Measurements from ENCODE around the gene FGG. TPM values are rescaled to one million over a fixed set of nuclear protein-coding genes. Genes with fewer than 3 reads are reported as not detected.

FGG gene
- total RNA-seq (1 to 10 TPM in 1 of 4 donors, not detected in 3; 1.8 TPM), polyA plus RNA-seq (0.45 TPM)
- long read RNA-seq, donor 1: 0 reads
- long read RNA-seq, donor 2: 0 reads
- long read RNA-seq, donor 3, partial matches to known transcripts: 0 of 2 reads
- long read RNA-seq, donor 3, other reads (novel, unspliced or antisense): 1 of 2 reads
- long read RNA-seq, donor 4: 0 reads

DNA sequence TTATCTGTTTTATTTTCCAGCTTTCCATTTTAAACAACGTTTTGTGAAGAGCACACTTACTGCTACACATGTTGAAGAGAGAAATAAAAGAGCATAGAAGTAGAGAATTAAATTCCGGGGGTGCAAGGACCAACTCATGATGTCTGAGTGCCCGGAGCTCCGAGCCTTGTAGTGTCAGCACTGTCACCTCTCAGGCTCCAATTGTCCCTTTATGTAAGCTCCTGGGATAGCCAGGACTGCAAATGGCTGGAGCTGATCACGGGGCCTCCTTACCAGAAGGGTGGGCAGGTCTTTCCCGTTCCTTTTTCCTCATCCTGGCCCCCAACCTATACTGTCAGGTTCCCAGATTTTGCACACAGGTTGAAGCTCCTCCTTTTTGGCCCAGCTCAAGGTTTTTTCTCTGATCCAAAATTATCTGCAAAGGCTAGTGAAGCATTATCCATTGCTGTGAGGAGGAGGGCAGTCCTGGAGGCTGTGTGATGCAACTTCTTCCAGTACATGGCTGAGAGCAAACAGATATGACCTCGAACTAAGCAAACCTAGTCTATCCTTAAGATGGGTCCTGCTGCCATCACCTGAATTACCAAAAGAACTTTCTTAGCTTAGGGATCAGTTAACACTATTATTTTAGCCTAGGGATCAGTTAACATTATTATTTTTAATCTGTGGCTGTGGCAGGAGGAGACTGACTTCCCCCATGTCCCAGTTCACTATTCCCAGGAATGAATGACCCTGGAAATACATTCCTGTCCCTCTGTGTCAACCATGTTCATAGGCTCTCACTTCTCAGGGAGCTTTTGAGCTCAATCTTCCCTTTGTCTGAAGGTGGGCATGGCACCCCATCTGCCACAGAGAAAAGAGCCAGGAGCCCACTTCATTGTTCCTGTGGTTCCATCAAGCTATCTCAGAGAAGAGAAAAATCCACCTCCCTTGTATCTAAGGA is at the start of gene FGG:
TSS of gene FGG (minus strand) at position 185 of the 943 bp plus-strand sequence. CDS start at position 138, 47 bp downstream.
- intact Hi-C loops (cut with DNase I): no loop called here
- Histone ChIP-seq H3K9me3 (ENCODE audit: control insufficient read depth, low read length) (no peaks in the 10 kb centered on the region), H3K4me1 (ENCODE audit: control insufficient read depth, insufficient read depth, low read length) (no peaks in the 10 kb centered on the region), H3K27me3 (ENCODE audit: control insufficient read depth, insufficient read depth) (peaks cover 4% of the 10 kb centered on the region), H3K27ac (ENCODE audit: low read length) (no peak within 1 kb of the TSS), H3K4me3 (ENCODE audit: low read length) (no peak within 1 kb of the TSS)
- no peak for DNase-seq
- 69% methylated on average over 7 of the region's 7 CpGs for WGBS
- ATAC-seq: no peak

- Histone ChIP-seq H3K4me3 (ENCODE audit: low read length) (no peak overlapping the region), H3K27me3 (ENCODE audit: control insufficient read depth, insufficient read depth) (no peaks in the 10 kb centered on the region), H3K9me3 (ENCODE audit: control insufficient read depth, low read length) (no peaks in the 10 kb centered on the region), H3K27ac (ENCODE audit: low read length) (no peak overlapping the region), H3K4me1 (ENCODE audit: control insufficient read depth, insufficient read depth, low read length) (no peaks in the 10 kb centered on the region)
- 25% methylated on average over 3 of the region's 3 CpGs for WGBS
- intact Hi-C loops (cut with DNase I): no loop called here
- DNase-seq (no peak), ATAC-seq (peak in 1 of 2 donors; percentile 66)
These were observed 47.6 kb upstream of the FGG start for GRCh38 chr4:154660052-154660451.

GRCh38 chr4:154658680-154659405 is 46.4 kb upstream of the FGG start:
- 63% methylated on average over 11 of the region's 11 CpGs for WGBS
- Histone ChIP-seq H3K4me1 (ENCODE audit: control insufficient read depth, insufficient read depth, low read length) (no peaks in the 10 kb centered on the region), H3K9me3 (ENCODE audit: control insufficient read depth, low read length) (no peaks in the 10 kb centered on the region), H3K27ac (ENCODE audit: low read length) (no peak overlapping the region), H3K27me3 (ENCODE audit: control insufficient read depth, insufficient read depth) (no peaks in the 10 kb centered on the region), H3K4me3 (ENCODE audit: low read length) (no peak overlapping the region)
- DNase-seq: no peak
- intact Hi-C loops (cut with DNase I): no loop called here
- ATAC-seq: no peak

- WGBS: 85% methylated on average over 2 of the region's 2 CpGs
- ATAC-seq: no peak
- intact Hi-C loops (cut with DNase I): no loop called here
- no peak overlapping the region for H3K27ac ChIP-seq (ENCODE audit: low read length)
- no peak for DNase-seq
- H3K9me3 ChIP-seq (ENCODE audit: control insufficient read depth, low read length): no peaks in the 10 kb centered on the region
- no peaks in the 10 kb centered on the region for H3K4me1 ChIP-seq (ENCODE audit: control insufficient read depth, insufficient read depth, low read length)
- H3K4me3 ChIP-seq (ENCODE audit: low read length): no peak overlapping the region
- H3K27me3 ChIP-seq (ENCODE audit: control insufficient read depth, insufficient read depth): no peaks in the 10 kb centered on the region
These were observed 31.0 kb upstream of the FGG start for GRCh38 chr4:154643493-154643892.

DNA sequence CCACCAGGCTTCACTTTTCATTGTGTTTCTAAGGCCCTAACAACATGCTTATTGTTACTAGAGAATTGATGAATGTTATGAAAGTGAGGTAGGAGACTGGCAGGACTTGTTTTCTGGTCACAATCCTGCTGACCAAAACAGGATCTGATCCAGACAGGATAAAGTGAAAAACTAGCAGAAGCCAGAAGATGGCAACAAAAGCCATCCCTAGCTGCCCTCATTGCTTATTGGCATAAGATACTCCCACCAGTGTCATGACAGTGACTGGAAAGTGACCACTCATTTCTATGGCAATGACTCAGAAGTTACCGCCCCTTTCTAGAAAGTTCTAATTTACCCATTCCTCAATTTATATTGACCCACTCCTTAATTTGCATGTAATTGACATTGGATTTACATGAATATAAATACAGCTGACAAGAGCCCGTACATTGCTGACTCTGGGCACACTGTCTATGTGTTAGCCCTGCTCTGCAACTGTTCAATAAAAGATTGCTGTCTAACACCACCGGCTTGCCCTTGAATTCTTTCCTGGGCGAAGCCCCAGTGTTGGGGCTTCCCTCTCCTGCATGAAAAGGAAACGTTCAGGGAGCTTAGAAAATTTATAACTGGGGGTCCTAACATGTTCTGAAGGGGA is 30.0 kb upstream of the FGG start:
- intact Hi-C loops (cut with DNase I): no loop called here
- Histone ChIP-seq H3K4me1 (ENCODE audit: control insufficient read depth, insufficient read depth, low read length) (no peaks in the 10 kb centered on the region), H3K4me3 (ENCODE audit: low read length) (no peak overlapping the region), H3K27me3 (ENCODE audit: control insufficient read depth, insufficient read depth) (no peaks in the 10 kb centered on the region), H3K27ac (ENCODE audit: low read length) (no peak overlapping the region), H3K9me3 (ENCODE audit: control insufficient read depth, low read length) (no peaks in the 10 kb centered on the region)
- no peak for ATAC-seq
- no peak for DNase-seq
- WGBS: 82% methylated on average over 5 of the region's 5 CpGs

DNA sequence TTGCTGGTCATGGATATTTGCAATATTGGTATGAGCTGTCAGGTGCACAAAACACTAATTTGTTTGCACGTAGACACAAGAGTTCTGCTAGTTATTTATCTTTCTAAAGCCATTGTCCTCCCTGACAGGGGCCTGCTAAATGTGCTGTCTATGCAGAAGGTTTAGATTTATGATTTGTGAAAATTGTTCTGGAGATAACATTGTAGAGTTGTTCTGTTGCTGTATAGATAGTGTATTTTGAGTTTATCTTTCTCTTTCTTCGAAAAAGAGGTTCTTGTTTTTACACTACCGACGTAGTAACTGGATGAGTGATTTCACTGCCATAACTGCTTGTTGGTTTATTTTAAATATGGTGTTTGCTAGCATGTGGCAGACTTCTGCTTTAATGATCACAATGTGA is 28.5 kb upstream of the FGG start:
- intact Hi-C loops (cut with DNase I): no loop called here
- 51% methylated on average over 4 of the region's 4 CpGs for WGBS
- ATAC-seq (no peak), DNase-seq (no peak)
- H3K27me3 ChIP-seq (ENCODE audit: control insufficient read depth, insufficient read depth): no peaks in the 10 kb centered on the region
- no peak overlapping the region for H3K4me3 ChIP-seq (ENCODE audit: low read length)
- no peak overlapping the region for H3K27ac ChIP-seq (ENCODE audit: low read length)
- H3K4me1 ChIP-seq (ENCODE audit: control insufficient read depth, insufficient read depth, low read length): no peaks in the 10 kb centered on the region
- no peaks in the 10 kb centered on the region for H3K9me3 ChIP-seq (ENCODE audit: control insufficient read depth, low read length)

DNA sequence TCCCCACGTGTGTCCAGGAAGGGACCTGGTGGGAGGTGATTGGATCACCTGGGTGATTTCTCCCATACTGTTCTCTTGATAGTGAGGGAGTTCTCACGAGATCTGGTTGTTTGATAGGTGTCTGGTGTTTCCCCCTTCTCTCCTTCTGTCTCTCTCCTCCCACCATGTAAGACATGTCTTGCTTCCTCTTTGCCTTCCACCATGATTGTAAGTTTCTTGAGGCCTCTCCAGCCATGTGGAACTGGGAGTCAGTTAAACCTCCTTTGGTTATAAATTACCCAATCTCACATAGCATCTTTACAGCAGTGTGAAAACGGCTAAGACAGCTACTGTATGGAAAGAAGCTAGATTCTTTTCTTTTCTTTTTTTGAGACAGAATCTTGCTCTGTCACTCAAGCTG is 21.6 kb upstream of the FGG start:
- ATAC-seq (no peak), DNase-seq (no peak)
- no peaks in the 10 kb centered on the region for H3K27me3 ChIP-seq (ENCODE audit: control insufficient read depth, insufficient read depth)
- H3K4me1 ChIP-seq (ENCODE audit: control insufficient read depth, insufficient read depth, low read length): no peaks in the 10 kb centered on the region
- WGBS: 65% methylated on average over 3 of the region's 3 CpGs
- intact Hi-C loops (cut with DNase I): no loop called here
- H3K27ac ChIP-seq (ENCODE audit: low read length): no peak overlapping the region
- H3K9me3 ChIP-seq (ENCODE audit: control insufficient read depth, low read length): no peaks in the 10 kb centered on the region
- H3K4me3 ChIP-seq (ENCODE audit: low read length): no peak overlapping the region

GRCh38 chr4:154631828-154632227 is 19.4 kb upstream of the FGG start:
- no peak for ATAC-seq
- Histone ChIP-seq H3K4me3 (ENCODE audit: low read length) (no peak overlapping the region), H3K4me1 (ENCODE audit: control insufficient read depth, insufficient read depth, low read length) (no peaks in the 10 kb centered on the region), H3K27me3 (ENCODE audit: control insufficient read depth, insufficient read depth) (no peaks in the 10 kb centered on the region), H3K27ac (ENCODE audit: low read length) (no peak overlapping the region), H3K9me3 (ENCODE audit: control insufficient read depth, low read length) (no peaks in the 10 kb centered on the region)
- intact Hi-C loops (cut with DNase I): no loop called here
- no peak for DNase-seq
- WGBS: 62% methylated on average over 2 of the region's 2 CpGs

GRCh38 chr4:154630324-154630723 is 17.9 kb upstream of the FGG start:
- DNase-seq (no peak), ATAC-seq (no peak)
- intact Hi-C loops (cut with DNase I): no loop called here
- no peak overlapping the region for H3K27ac ChIP-seq (ENCODE audit: low read length)
- no peaks in the 10 kb centered on the region for H3K9me3 ChIP-seq (ENCODE audit: control insufficient read depth, low read length)
- no peaks in the 10 kb centered on the region for H3K27me3 ChIP-seq (ENCODE audit: control insufficient read depth, insufficient read depth)
- no peaks in the 10 kb centered on the region for H3K4me1 ChIP-seq (ENCODE audit: control insufficient read depth, insufficient read depth, low read length)
- H3K4me3 ChIP-seq (ENCODE audit: low read length): no peak overlapping the region

GRCh38 chr4:154626793-154627484 is 14.5 kb upstream of the FGG start:
- intact Hi-C loops (cut with DNase I): loop anchor here in 1 of 4 donors (10.0 kb wide), 1 partner anchor 72 kb away; the partner anchor contains the start of gene PLRG1
- no peaks in the 10 kb centered on the region for H3K9me3 ChIP-seq (ENCODE audit: control insufficient read depth, low read length)
- DNase-seq (peak; percentile 43 to 77 (median 66)), ATAC-seq (peak; percentile 92 to 93)
- H3K4me1 ChIP-seq (ENCODE audit: control insufficient read depth, insufficient read depth, low read length): no peaks in the 10 kb centered on the region
- WGBS: 6% methylated on average over 48 of the region's 48 CpGs
- H3K27me3 ChIP-seq (ENCODE audit: control insufficient read depth, insufficient read depth): no peaks in the 10 kb centered on the region
- no peak overlapping the region for H3K27ac ChIP-seq (ENCODE audit: low read length)
- peak overlapping the region; percentile 11 for H3K4me3 ChIP-seq (ENCODE audit: low read length)

All from right cardiac atrium (tissue), 5 donors.